HepG2 (cell line): Measurements from ENCODE around the gene IFITM5.

Experiments
- E2F1 ChIP-seq: sonication (generic); formaldehyde crosslinking; IDR thresholded peaks from 2 replicates; pipeline ENCODE4 v1.5.0; 2020; ENCODE audit warnings: missing genetic modification reagents
- HDAC6 ChIP-seq: fragments of 200-600 bp; sonication (generic); IDR thresholded peaks from 2 replicates; pipeline ENCODE4 v1.7.0; 2017; ENCODE audit warnings: mild to moderate bottlenecking, antibody characterized with exemption, low read length, low read depth
- SIX4 ChIP-seq: sonication (generic); formaldehyde crosslinking; IDR thresholded peaks from 2 replicates; pipeline ENCODE4 v1.4.0; 2020; ENCODE audit warnings: missing genetic modification reagents
- TF ChIP-seq, protein P1 (sequence below): sonication (generic); formaldehyde crosslinking; IDR thresholded peaks from 2 replicates; pipeline ENCODE4 v1.9.0; 2022; ENCODE audit warnings: low read depth, missing genetic modification reagents

DNA sequence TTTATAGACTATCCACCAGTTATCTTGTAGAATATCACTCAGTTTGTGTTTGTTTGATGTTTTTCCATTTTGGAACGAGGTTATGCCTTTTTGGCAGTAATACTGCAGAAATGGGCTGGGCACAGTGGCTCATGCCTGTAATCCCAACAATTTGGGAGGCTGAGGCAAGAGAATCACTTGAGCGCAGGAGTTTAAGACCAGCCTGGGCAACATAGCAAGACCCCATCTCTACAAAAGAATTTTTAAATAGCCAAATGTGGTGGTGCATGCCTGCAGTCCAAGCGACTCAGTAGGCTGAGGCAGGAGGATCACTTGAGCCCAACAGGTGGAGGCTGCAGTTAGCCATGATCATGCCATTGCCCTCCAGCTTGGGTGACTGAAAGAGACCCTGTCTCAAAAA, 47.2 kb upstream of the IFITM5 start:
- TF ChIP-seq SIX4 (CRISPR knock-in tag), result no peak
- no peak for TF ChIP-seq HDAC6
- TF ChIP-seq, protein P1, sequence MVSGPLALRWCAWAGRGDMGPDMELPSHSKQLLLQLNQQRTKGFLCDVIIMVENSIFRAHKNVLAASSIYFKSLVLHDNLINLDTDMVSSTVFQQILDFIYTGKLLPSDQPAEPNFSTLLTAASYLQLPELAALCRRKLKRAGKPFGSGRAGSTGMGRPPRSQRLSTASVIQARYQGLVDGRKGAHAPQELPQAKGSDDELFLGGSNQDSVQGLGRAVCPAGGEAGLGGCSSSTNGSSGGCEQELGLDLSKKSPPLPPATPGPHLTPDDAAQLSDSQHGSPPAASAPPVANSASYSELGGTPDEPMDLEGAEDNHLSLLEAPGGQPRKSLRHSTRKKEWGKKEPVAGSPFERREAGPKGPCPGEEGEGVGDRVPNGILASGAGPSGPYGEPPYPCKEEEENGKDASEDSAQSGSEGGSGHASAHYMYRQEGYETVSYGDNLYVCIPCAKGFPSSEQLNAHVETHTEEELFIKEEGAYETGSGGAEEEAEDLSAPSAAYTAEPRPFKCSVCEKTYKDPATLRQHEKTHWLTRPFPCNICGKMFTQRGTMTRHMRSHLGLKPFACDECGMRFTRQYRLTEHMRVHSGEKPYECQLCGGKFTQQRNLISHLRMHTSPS (CRISPR knock-in tag), result no peak
- TF ChIP-seq E2F1 (CRISPR knock-in tag), result no peak
